Activated naive CD4-positive, alpha-beta T cell treated with anti-CD3 and anti-CD28 coated beads, Interleukin-2, amount 50 U/mL, for 16 hours (primary cell): ENCODE results near the gene HOXA3.

Experiments
- DNase-seq: peaks from one replicate; pipeline ENCODE4 v3.0.0-alpha.2; 2020

Gene HOXA3

GRCh38 chr7:27189295-27189996 lies 37.1 kb upstream of the HOXA3 start:
- peak; percentile 12 for DNase-seq

- DNase-seq: peak; percentile 25
Observed at GRCh38 chr7:27188386-27189294, 36.3 kb upstream of the HOXA3 start.

GRCh38 chr7:27187475-27188385 lies 35.3 kb upstream of the HOXA3 start:
- peak; percentile 11 for DNase-seq

GRCh38 chr7:27186668-27187474 lies 34.5 kb upstream of the HOXA3 start:
- DNase-seq: no peak

GRCh38 chr7:27185854-27186667 lies 33.7 kb upstream of the HOXA3 start:
- peak; percentile 14 for DNase-seq

- DNase-seq: peak; percentile 11
Observed at GRCh38 chr7:27185013-27185853, 32.9 kb upstream of the HOXA3 start, which contains the start of gene HOXA11. TSS of gene HOXA11 (minus strand) at chr7:27185232. CDS start at chr7:27185144, 88 bp downstream.

- peak; percentile 18 for DNase-seq
Observed at GRCh38 chr7:27184337-27185012, 32.1 kb upstream of the HOXA3 start.

- DNase-seq: peak; percentile 9
Observed at GRCh38 chr7:27183682-27184336, 31.4 kb upstream of the HOXA3 start.

GRCh38 chr7:27182861-27183681 lies 30.7 kb upstream of the HOXA3 start:
- peak; percentile 9 for DNase-seq

- DNase-seq: peak; percentile 0
Observed at GRCh38 chr7:27182285-27182841, 30.0 kb upstream of the HOXA3 start.

- peak; percentile 0 for DNase-seq
Observed at GRCh38 chr7:27181795-27182275, 29.5 kb upstream of the HOXA3 start.

GRCh38 chr7:27180431-27181420 lies 28.3 kb upstream of the HOXA3 start:
- peak; percentile 7 for DNase-seq

GRCh38 chr7:27179503-27180430 lies 27.4 kb upstream of the HOXA3 start:
- peak; percentile 68 for DNase-seq

GRCh38 chr7:27179030-27179429 lies 26.6 kb upstream of the HOXA3 start:
- DNase-seq: no peak

GRCh38 chr7:27178366-27178765 lies 26.0 kb upstream of the HOXA3 start:
- DNase-seq: peak; percentile 1
